ENCODE measurements around the gene LRP1B.

GRCh38 chr2:141195087-141195486, 935.7 kb downstream of the LRP1B start:
- no peak for TF ChIP-seq SUZ12 (IDR thresholded peaks at IDR 0.05; ENCODE audit: extremely low read depth, insufficient read depth, insufficient read length)
- no peak for TF ChIP-seq YY1 (IDR thresholded peaks at IDR 0.05; ENCODE audit: insufficient read depth, insufficient read length)
- TF ChIP-seq ZNF274 (IDR thresholded peaks at IDR 0.05; ENCODE audit: low read depth, low read length), result no peak

Data from NT2/D1 (cell line).